ES-I3 (cell line): Measurements from ENCODE around the gene OSR1.
A peak's percentile ranks its signal among the peaks of the same experiment; 100 is the strongest.
"Not testable (repeated sequence)": the region's sequence is repeated elsewhere in the genome, so short reads cannot be mapped to it uniquely, and the experiment has no call there.

ENCODE experiments used
- H3K36me3 ChIP-seq: 2 replicates; pipeline ENCODE4 v1.6.1; 2013; ENCODE audit warnings: mild to moderate bottlenecking, low read length, control low read depth, moderate library complexity; ENCODE audit not compliant: insufficient read depth
- H3K4me1 ChIP-seq: 2 replicates; pipeline ENCODE4 v1.6.1; 2013; ENCODE audit warnings: mild to moderate bottlenecking, control low read depth, low read length; ENCODE audit not compliant: insufficient read depth
- H3K9ac ChIP-seq: 2 replicates; pipeline ENCODE4 v1.6.1; 2013; ENCODE audit warnings: low read depth, mild to moderate bottlenecking, low read length, moderate library complexity
- H3K9me3 ChIP-seq: 2 replicates; pipeline ENCODE4 v1.6.1; 2013; ENCODE audit warnings: mild to moderate bottlenecking, low read length, moderate library complexity; ENCODE audit not compliant: control insufficient read depth, insufficient read depth

Gene OSR1

DNA sequence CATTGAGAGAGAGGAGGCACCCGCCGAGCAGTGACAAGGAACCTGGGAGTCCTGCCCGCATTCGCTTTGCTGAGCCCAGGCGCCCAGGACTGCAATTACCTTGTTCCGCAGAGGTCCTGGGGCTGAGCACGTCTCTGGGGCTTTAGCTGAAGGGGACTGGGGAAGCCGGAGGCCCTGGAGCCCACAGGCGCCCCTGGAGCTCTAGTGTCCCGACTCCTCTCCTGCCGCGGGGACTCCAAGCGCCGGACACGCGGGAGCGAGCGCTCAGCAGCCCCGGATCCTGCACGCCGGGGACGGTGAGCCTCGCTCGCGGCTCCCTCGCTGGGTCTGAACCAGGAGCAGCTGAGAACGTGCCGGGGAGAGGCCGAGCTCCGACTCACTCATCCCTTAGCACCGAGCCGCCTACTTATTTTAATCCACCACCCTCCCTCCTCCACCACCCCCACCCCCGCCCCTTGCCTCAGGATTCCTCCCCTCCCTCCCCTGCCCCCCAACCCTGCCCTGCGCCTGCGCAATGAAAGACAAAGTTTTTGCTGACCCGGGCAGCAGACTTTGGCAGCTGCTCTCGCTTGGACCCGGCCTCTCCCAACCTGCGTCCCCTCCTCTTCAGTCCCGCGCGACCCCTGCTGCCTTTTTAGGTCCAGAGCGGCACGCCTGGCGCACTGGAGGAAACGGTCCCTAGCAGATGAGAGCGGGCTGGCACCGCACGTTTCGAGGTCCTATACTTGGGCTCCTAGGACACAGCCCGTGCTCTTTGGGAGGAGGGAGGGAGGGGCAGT, at the start of gene OSR1:
TSS of gene OSR1 (minus strand) at position 382 of the 779 bp plus-strand sequence. CDS start 4,818 bp downstream, outside the sequence.
- Histone ChIP-seq H3K9me3 (no peaks in the 10 kb centered on the region; the same call in 1 of the 2 replicates), H3K4me1 (peaks cover 17% of the 10 kb centered on the region), H3K36me3 (no peaks in the 10 kb centered on the region), H3K9ac (peak within 1 kb of the TSS; percentile 67)

DNA sequence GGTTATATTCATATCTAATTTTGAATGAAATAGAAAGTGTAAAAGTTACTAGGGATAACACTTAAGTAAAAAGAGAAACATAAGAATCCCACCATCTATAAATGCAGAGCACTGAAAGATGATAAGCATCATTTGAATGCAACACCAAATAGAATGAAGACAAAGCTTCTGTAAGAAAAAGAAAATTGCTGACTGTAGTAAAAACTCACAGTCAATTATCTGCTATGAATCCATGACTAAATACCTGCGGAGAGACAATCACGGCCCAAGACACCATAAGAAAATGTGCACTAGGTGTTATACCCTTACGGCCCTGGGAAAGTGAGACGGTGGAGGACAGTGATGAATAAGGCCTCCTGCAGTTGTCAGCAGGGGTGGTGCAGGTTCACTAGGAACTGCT, 45.4 kb upstream of the OSR1 start:
- Histone ChIP-seq H3K9ac (no peak overlapping the region), H3K9me3 (no peaks in the 10 kb centered on the region), H3K4me1 (no peaks in the 10 kb centered on the region), H3K36me3 (no peaks in the 10 kb centered on the region)

DNA sequence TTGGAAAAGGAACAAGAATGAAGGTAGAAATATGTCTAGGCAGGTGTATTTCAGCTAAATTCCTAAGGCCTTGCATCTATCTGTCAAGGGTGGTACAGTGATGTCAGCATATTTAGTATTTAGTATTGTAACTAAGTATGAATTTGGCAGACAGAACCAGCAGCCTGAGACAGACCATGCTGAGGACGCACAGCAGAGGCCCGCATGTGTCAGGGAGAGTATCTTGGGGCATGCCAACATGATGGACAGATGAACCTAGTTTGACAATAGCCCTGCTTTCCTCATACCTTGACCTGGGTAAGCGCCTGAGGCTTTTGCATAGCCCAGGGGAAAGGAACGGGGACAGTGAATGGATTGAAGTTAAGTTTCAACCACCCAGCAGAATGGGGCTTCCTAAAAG, 33.8 kb upstream of the OSR1 start:
- no peaks in the 10 kb centered on the region for H3K9me3 ChIP-seq
- no peaks in the 10 kb centered on the region for H3K36me3 ChIP-seq
- H3K4me1 ChIP-seq: no peaks in the 10 kb centered on the region
- H3K9ac ChIP-seq: no peak overlapping the region

DNA sequence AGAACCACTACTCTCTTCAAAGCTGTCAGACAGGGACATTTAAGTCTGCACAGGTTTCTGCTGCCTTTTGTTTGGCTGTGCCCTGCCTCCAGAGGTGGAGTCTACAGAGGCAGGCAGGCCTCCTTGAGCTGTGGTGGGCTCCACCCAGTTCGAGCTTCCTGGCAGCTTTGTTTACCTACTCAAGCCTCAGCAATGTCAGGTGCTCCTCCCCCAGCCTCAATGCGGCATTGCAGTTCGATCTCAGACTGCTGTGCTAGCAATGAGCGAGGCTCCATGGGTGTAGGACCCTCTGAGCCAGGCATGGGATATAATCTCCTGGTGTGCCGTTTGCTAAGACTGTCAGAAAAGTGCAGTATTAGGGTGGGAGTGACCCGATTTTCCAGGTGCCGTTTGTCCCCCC, 31.0 kb upstream of the OSR1 start:
- H3K4me1 ChIP-seq, H3K36me3 ChIP-seq, H3K9ac ChIP-seq, H3K9me3 ChIP-seq: not testable (repeated sequence)

DNA sequence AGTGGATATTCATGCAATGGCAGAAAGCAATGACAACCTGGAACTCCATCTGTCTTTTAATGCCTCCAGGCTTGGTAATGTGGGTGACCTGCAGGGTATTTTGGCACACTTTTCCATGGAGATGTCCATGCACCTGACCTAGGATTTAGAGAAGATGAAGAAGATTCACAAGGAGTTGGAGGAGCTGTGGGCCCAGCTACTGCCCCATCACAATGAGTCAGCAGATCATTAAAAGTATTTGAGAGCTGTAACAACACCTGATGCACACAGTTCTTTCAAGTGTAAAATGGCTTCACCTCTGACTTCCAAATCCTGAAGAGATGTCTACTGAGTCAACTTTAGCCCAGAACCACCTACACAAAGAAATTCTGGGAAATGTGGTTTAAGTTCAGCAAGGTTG, 22.1 kb upstream of the OSR1 start:
- H3K9me3 ChIP-seq: no peaks in the 10 kb centered on the region
- no peaks in the 10 kb centered on the region for H3K4me1 ChIP-seq
- H3K36me3 ChIP-seq: no peaks in the 10 kb centered on the region
- no peak overlapping the region for H3K9ac ChIP-seq

DNA sequence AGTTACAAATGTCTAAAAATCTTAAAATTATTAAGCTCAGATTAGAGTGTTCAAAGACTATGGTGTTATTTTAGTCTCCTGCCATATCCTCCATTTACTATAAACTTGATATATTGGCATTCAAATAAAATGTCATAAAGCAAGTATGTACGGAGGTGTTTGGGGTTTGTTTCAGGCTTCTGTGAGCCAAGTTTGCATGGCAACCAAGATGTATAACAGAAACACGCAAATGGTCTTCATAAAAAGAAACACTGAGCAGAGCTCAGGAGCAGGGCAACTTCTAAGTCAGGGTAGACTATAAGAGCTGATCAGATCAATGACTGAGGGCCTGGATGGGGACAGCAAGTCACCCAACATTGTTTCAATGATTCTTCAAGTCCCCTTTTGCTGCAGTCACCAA, 20.5 kb upstream of the OSR1 start:
- H3K36me3 ChIP-seq: no peaks in the 10 kb centered on the region

DNA sequence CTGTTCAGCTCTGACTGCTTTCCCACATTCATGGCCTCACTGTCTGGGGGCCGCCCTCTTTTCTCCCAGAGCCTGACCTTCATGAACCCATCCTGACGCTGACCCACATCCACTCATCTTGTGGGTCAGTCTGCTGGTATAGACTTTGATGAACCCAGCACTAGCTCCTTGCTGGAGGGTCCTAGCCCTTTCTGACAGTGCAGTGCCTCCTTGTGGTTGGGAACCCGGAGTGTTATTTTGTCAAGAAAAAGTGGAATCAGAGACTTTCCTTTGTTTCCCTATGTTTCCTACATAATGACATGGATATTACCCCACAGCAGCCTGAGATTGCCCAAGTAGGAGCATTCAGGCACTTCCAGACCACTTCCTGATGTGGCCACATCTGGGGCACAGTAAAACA, 19.3 kb upstream of the OSR1 start:
- no peaks in the 10 kb centered on the region for H3K36me3 ChIP-seq
- H3K9me3 ChIP-seq: no peaks in the 10 kb centered on the region
- H3K9ac ChIP-seq: no peak overlapping the region
- no peaks in the 10 kb centered on the region for H3K4me1 ChIP-seq

More for the DNA sequence above, 20.5 kb upstream of the OSR1 start:
- H3K4me1 ChIP-seq: no peaks in the 10 kb centered on the region
- H3K9ac ChIP-seq: no peak overlapping the region
- no peaks in the 10 kb centered on the region for H3K9me3 ChIP-seq

DNA sequence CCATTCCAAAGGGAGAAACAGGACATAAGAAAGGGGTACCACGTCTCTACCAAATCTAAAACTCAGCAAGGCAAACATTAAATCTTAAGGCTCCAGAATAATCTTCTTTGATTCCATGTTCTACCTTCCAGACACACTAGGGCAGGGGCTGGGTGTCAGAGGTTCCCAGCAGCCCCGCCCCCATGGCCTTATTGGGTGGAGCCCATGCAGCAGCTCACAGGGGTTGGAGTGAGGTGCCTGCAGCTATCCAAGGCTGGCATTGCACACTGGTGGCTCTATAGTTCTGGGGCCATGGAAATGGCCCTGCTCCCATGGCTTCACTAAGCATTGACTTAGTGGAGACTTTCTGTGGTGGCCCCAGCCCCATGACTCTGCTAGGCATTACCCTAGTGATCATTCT, 14.9 kb upstream of the OSR1 start:
- no peaks in the 10 kb centered on the region for H3K4me1 ChIP-seq
- no peak overlapping the region for H3K9ac ChIP-seq
- no peaks in the 10 kb centered on the region for H3K9me3 ChIP-seq
- no peaks in the 10 kb centered on the region for H3K36me3 ChIP-seq

DNA sequence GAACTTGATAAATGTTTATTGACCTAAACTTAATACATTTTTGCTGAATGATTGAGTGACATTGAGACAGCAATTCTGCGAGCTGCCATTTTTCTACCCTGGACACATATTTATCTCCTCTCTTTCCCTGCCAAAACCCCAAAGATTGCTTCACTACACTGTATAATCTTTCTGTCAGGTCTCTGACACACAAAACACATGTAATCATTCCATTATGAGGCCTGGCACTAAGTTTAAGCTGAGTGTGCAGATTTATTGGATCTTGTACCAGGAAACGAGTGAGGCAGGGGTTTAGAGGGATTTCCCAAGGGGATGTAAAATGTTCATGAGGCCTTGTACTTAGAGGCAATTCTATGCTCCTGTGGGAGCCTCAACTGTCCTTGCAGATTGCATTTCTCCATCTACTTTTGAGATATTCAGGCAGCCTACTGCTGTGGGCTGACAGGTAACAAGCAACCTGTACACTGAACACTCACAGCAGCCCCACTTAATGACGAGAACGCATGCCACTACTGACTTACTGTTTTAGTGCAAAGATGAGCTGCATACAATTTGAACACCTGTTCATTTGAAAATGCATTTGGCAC, 13.7 kb upstream of the OSR1 start:
- Histone ChIP-seq H3K4me1 (no peaks in the 10 kb centered on the region), H3K36me3 (no peaks in the 10 kb centered on the region), H3K9me3 (no peaks in the 10 kb centered on the region), H3K9ac (no peak overlapping the region)

DNA sequence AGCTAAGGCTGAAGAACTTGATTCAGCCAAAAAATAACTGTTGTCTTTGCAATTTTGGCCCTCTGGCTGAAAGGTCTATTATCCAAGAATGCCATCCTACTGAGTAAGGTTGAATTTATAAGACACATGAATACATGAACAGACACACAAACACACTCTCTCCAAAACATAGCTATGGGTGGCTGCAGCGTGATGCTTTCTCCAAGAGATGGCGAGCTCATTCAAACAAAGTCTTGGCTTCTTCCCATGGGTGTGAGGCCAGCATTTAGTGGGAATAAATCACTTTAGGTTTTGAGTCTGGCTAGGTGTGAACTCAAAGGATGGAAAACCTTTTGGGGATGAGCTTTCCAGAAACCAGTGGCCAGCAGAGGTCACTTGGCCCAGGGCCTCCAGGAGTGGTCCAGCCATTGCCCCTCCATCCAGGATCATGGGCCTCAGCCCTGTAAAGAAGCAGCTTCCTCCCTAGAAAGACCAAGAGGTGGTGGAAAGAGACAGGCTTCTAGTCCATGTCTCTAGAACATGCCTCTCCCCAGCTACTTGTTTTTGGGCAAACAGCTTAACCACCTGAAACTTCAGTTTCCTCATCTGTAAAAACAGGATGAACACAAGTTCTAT, 11.0 kb upstream of the OSR1 start:
- H3K9me3 ChIP-seq: no peaks in the 10 kb centered on the region
- H3K4me1 ChIP-seq: no peaks in the 10 kb centered on the region
- H3K36me3 ChIP-seq: no peaks in the 10 kb centered on the region
- H3K9ac ChIP-seq: no peak overlapping the region

DNA sequence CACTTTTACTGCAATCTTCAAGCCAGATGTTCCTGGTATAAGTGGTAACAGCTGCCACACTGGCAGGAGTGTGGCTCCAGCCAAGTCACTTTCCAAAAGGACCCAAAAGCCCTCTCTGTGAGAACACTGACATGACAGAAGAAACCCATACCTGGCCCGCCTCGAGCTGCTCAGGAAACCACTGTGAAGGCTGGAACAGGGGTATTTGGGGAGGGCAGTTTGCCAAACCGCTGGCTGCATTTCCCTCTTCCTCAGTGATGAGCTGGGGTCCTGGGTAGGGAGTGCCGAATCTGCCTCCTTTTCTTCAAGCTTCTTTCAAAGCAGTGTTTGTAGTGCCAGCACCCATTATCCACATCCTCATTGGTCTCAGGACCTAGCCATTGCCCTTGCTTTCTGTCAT, 10.3 kb upstream of the OSR1 start:
- H3K9me3 ChIP-seq: no peaks in the 10 kb centered on the region
- no peaks in the 10 kb centered on the region for H3K4me1 ChIP-seq
- H3K36me3 ChIP-seq: no peaks in the 10 kb centered on the region

DNA sequence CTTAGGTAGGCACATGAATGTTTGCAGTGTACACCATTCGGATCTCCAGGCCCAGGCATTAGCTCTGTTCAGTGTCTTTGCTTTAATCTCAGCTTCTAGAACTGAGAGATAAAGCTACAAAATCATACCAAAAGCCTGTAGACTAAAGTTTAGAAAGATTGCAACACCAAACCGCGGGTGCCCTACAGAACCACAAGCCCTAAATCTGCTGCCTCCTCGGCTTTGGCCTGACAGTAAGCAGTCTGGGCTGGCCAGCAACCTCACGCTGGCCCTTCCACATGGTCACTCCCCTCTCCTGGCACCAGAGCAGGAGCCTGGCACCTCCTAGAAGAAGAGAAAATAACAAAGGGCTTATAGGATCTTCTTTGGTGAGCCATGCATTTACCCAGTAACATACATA, 8.9 kb upstream of the OSR1 start:
- Histone ChIP-seq H3K36me3 (no peaks in the 10 kb centered on the region), H3K9me3 (no peaks in the 10 kb centered on the region), H3K4me1 (0 out of 2 replicates have a peak, but pooled peaks cover 3% of the 10 kb centered on the region), H3K9ac (no peak overlapping the region)

More for the DNA sequence above, 10.3 kb upstream of the OSR1 start:
- H3K9ac ChIP-seq: no peak overlapping the region

DNA sequence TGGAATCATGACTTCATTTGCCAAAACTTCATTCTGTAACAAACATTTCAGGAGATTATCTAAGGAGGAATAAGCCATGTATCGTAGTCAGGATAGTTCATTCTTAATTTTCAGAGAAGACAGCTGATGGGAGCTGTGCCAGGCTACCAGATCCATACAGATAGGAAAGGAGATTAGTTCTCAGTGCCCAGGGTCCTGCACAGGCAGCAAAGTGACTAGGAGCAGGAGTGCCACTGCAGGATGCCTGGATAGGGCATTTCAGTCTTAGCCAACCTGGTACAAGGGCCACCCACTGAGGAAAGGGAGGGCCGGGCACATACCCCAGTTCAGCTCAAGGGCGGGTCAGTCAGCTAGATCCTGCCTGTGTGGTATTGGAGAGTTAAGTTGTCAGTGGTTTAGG, 6.7 kb upstream of the OSR1 start:
- peaks cover 7% of the 10 kb centered on the region; the same call in 1 of the 2 replicates for H3K4me1 ChIP-seq
- H3K36me3 ChIP-seq: no peaks in the 10 kb centered on the region
- no peaks in the 10 kb centered on the region; the same call in 1 of the 2 replicates for H3K9me3 ChIP-seq
- H3K9ac ChIP-seq: no peak overlapping the region

DNA sequence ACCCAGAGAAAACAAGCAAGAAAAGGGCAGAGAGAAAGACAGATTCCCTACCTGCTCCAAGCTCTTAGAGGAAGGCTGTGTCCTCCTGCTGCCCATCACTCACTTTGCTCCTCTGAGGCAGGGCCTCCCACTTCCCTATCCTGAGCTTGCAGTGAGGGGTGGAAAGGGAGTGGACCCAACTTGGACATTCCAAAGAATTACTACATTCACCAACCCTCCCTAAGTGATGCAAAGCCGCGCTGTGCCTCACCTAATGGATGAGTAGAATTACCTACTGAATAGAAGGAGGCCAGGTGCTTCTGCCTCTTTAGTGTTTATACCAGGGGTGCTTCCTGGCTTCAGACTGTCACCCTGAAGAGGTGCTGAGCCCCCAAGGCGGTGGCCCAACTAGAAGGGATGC, 5.6 kb upstream of the OSR1 start:
- Histone ChIP-seq H3K9ac (no peak overlapping the region), H3K4me1 (peaks cover 7% of the 10 kb centered on the region; the same call in 1 of the 2 replicates), H3K36me3 (no peaks in the 10 kb centered on the region), H3K9me3 (no peaks in the 10 kb centered on the region; the same call in 1 of the 2 replicates)

DNA sequence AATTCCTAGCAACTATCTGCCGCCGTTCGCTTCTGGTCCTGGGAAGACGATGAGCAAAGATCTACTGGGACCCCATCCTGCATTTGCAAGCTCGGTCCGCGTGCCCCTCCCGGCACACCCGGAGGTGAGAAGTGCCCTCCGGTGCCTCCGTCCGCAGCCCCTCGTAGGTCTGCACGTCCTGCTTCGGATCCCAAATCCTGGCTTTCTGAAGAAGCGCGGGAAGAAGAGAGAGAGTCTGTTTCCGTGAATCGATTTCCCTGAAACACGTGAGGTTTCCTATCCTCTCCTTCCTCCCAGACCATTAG, 5.0 kb upstream of the OSR1 start:
- Histone ChIP-seq H3K4me1 (peaks cover 7% of the 10 kb centered on the region; the same call in 1 of the 2 replicates), H3K9me3 (no peaks in the 10 kb centered on the region; the same call in 1 of the 2 replicates), H3K36me3 (no peaks in the 10 kb centered on the region), H3K9ac (peak overlapping the region; percentile 42; the same call in 1 of the 2 replicates)
